Neural progenitor cell (in vitro differentiated cells): ENCODE results near the gene TGFB2.

Experiments used
- CTCF ChIP-seq: fragments of 200-600 bp; sonication (generic); IDR thresholded peaks from 2 replicates; pipeline ENCODE4 v1.5.1; 2017; ENCODE audit warnings: antibody characterized with exemption, mild to moderate bottlenecking
- EZH2 ChIP-seq: fragments of 200-600 bp; sonication (generic); IDR thresholded peaks from 2 replicates; pipeline ENCODE4 v1.6.1; 2017; ENCODE audit warnings: antibody characterized with exemption, mild to moderate bottlenecking, moderate library complexity

- TF ChIP-seq CTCF (no peak), EZH2 (no peak)
Observed at GRCh38 chr1:218430346-218430745, 85.2 kb downstream of the TGFB2 start.
